ENCODE measurements around the gene CPSF4. TPM values are rescaled to one million over a fixed set of nuclear protein-coding genes. Genes with fewer than 3 reads are reported as not detected.

CPSF4 gene
- total and polyA plus RNA-seq, 2 donors (not counting 1 experiment from before 2014, with no cell fraction given): 17.3 to 44.9 TPM

- H4K20me1 ChIP-seq (ENCODE audit: control insufficient read depth, extremely low read depth, insufficient read depth, low read length): no peaks in the 10 kb centered on the region
- no peak overlapping the region for H3K27ac ChIP-seq (ENCODE audit: insufficient read depth, low read length)
- no peaks in the 10 kb centered on the region for H3K9me3 ChIP-seq (ENCODE audit: control insufficient read depth, insufficient read depth, low read depth, low read length)
- no peaks in the 10 kb centered on the region for H3K27me3 ChIP-seq (ENCODE audit: control insufficient read depth, insufficient read depth, low read length)
- DNase-seq (ENCODE audit: low read depth in 2 of 2): no peak
- no peak overlapping the region for H3K4me2 ChIP-seq (ENCODE audit: extremely low read depth, insufficient read depth, low read length)
- H3K4me1 ChIP-seq (ENCODE audit: control insufficient read depth, extremely low read depth, insufficient read depth, low read length): peaks cover 8% of the 10 kb centered on the region
- H3K79me2 ChIP-seq (ENCODE audit: control insufficient read depth, insufficient read depth, low read length): peaks cover 5% of the 10 kb centered on the region
- H3K36me3 ChIP-seq (ENCODE audit: control insufficient read depth, insufficient read depth, low read length): peaks cover 38% of the 10 kb centered on the region
- H3K4me3 ChIP-seq (replicated peaks in 1 of 4; ENCODE audit: control extremely low read depth in 1 of 4, insufficient read depth in 1 of 4, low read depth in 3 of 4, low read length in 4 of 4): no peak overlapping the region
- TF ChIP-seq CTCF (conservative IDR thresholded peaks at IDR 0.05 in 1 of 2, IDR thresholded peaks at IDR 0.05 in 1 of 2; ENCODE audit: low read depth in 1 of 2, low read length in 2 of 2) (no peak), EZH2 (IDR thresholded peaks at IDR 0.05; ENCODE audit: low read length, missing control alignments) (no peak)
- H3K9ac ChIP-seq (ENCODE audit: insufficient read depth, low read length): no peak overlapping the region
- no peak overlapping the region for H2AFZ ChIP-seq (ENCODE audit: low read length)
These were observed 41.3 kb upstream of the CPSF4 start for GRCh38 chr7:99397297-99397983.

DNA sequence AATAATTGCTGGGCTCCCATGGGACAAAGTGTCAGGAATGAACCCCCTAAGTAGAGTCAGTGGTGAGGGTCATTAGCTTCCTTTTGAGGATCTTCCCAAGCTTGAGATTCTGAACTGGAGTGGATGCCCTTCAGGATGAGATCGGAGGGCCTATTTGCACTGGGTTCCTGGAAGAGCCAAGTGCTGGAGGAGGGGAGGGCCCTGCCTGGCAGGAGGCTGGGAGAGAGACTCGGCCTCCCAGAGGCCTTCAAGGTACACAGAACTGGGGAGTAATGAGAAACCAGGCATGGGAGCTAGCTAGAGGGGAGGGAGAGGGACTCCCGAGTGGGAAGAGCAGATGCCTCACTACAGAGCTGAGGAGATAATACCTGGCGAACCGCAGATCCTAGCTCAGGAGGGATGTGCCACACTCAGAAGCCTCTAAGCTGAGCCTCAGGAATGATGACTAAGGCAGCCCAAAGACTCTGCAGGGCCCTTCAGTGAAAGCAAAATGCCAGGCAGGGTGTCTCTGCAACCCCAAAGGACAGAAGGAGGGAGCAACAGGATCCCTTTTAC, 39.8 kb upstream of the CPSF4 start:
- no peak overlapping the region for H3K4me3 ChIP-seq (replicated peaks in 1 of 4; ENCODE audit: control extremely low read depth in 1 of 4, insufficient read depth in 1 of 4, low read depth in 3 of 4, low read length in 4 of 4)
- H3K4me1 ChIP-seq (ENCODE audit: control insufficient read depth, extremely low read depth, insufficient read depth, low read length): no peaks in the 10 kb centered on the region
- H3K4me2 ChIP-seq (ENCODE audit: extremely low read depth, insufficient read depth, low read length): no peak overlapping the region
- H3K36me3 ChIP-seq (ENCODE audit: control insufficient read depth, insufficient read depth, low read length): peaks cover 31% of the 10 kb centered on the region
- H3K79me2 ChIP-seq (ENCODE audit: control insufficient read depth, insufficient read depth, low read length): peaks cover 16% of the 10 kb centered on the region
- no peak for DNase-seq (ENCODE audit: low read depth in 2 of 2)
- H3K9ac ChIP-seq (ENCODE audit: insufficient read depth, low read length): no peak overlapping the region
- no peaks in the 10 kb centered on the region for H3K27me3 ChIP-seq (ENCODE audit: control insufficient read depth, insufficient read depth, low read length)
- no peaks in the 10 kb centered on the region for H4K20me1 ChIP-seq (ENCODE audit: control insufficient read depth, extremely low read depth, insufficient read depth, low read length)
- TF ChIP-seq CTCF (conservative IDR thresholded peaks at IDR 0.05 in 1 of 2, IDR thresholded peaks at IDR 0.05 in 1 of 2; ENCODE audit: low read depth in 1 of 2, low read length in 2 of 2) (no peak), EZH2 (IDR thresholded peaks at IDR 0.05; ENCODE audit: low read length, missing control alignments) (no peak)
- no peak overlapping the region for H3K27ac ChIP-seq (ENCODE audit: insufficient read depth, low read length)
- H3K9me3 ChIP-seq (ENCODE audit: control insufficient read depth, insufficient read depth, low read depth, low read length): no peaks in the 10 kb centered on the region
- H2AFZ ChIP-seq (ENCODE audit: low read length): no peak overlapping the region

DNA sequence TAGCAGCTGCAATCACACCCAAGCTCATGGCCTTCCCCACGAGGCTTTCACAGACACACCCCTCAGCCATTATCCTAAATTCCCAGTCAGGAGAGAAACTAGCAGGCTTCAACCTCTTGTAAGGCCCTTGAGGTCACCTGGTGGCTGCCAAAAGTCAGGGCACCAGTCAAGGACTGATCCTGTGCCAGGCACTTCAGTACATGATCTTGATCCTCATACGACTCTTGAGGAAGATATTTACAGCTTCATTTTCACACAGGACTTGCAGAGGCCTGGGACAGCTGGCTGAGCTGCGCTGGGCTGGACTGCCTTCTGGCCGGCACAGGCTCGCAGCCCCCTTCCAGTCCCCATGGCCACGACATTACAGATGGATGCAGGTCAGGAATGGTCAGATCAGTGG, 39.1 kb upstream of the CPSF4 start:
- H3K27me3 ChIP-seq (ENCODE audit: control insufficient read depth, insufficient read depth, low read length): no peaks in the 10 kb centered on the region
- no peak overlapping the region for H2AFZ ChIP-seq (ENCODE audit: low read length)
- H3K9me3 ChIP-seq (ENCODE audit: control insufficient read depth, insufficient read depth, low read depth, low read length): no peaks in the 10 kb centered on the region
- no peak overlapping the region for H3K4me2 ChIP-seq (ENCODE audit: extremely low read depth, insufficient read depth, low read length)
- H3K36me3 ChIP-seq (ENCODE audit: control insufficient read depth, insufficient read depth, low read length): peaks cover 30% of the 10 kb centered on the region
- no peak for DNase-seq (ENCODE audit: low read depth in 2 of 2)
- H3K27ac ChIP-seq (ENCODE audit: insufficient read depth, low read length): no peak overlapping the region
- no peak overlapping the region for H3K4me3 ChIP-seq (replicated peaks in 1 of 4; ENCODE audit: control extremely low read depth in 1 of 4, insufficient read depth in 1 of 4, low read depth in 3 of 4, low read length in 4 of 4)
- TF ChIP-seq EZH2 (IDR thresholded peaks at IDR 0.05; ENCODE audit: low read length, missing control alignments): no peak
- no peak overlapping the region for H3K9ac ChIP-seq (ENCODE audit: insufficient read depth, low read length)
- H3K79me2 ChIP-seq (ENCODE audit: control insufficient read depth, insufficient read depth, low read length): peaks cover 22% of the 10 kb centered on the region
- no peaks in the 10 kb centered on the region for H4K20me1 ChIP-seq (ENCODE audit: control insufficient read depth, extremely low read depth, insufficient read depth, low read length)
- peaks cover 3% of the 10 kb centered on the region for H3K4me1 ChIP-seq (ENCODE audit: control insufficient read depth, extremely low read depth, insufficient read depth, low read length)

Measured in fibroblast of lung (primary cell).